Measurements from ENCODE around the gene CFHR1. TPM values are rescaled to one million over a fixed set of nuclear protein-coding genes. Genes with fewer than 3 reads are reported as not detected.

CFHR1 gene
- total and polyA plus RNA-seq, 2 of the 13 experiments (the other 11 are each of a cell fraction or from before 2014, with no cell fraction given): not detected

- no peak overlapping the region for H3K27ac ChIP-seq (ENCODE audit: extremely low read length, insufficient read depth, low read length)
Observed at GRCh38 chr1:196773713-196774112, 45.8 kb upstream of the CFHR1 start.

More at GRCh38 chr1:196773713-196774112, 45.8 kb upstream of the CFHR1 start:
- FAIRE-seq (no peak), DNase-seq (ENCODE audit: low spot score) (no peak), ATAC-seq (no peak)
- H4K20me1 ChIP-seq (ENCODE audit: insufficient read depth, low read length): no peaks in the 10 kb centered on the region
- no peak overlapping the region for H3K4me3 ChIP-seq (replicated peaks in 1 of 3; ENCODE audit: insufficient read depth in 1 of 3, low read depth in 2 of 3, low read length in 3 of 3)
- in situ Hi-C loops (cut with HindIII; ENCODE audit: extremely low pct_ligation_motif_present, low pct_unique_long_range_greater_than_20kb) (no loop called here), intact Hi-C loops (cut with micrococcal nuclease; ENCODE audit: unreplicated experiment) (no loop called here)
- H2AFZ ChIP-seq (ENCODE audit: low read length): no peak overlapping the region
- WGBS (ENCODE audit: low lambda C conversion rate): 0% methylated on average over 1 of the region's 1 CpG
- no peaks in the 10 kb centered on the region for H3K27me3 ChIP-seq (ENCODE audit: control insufficient read depth in 1 of 2, insufficient read depth in 2 of 2, low read length in 2 of 2)
- no peaks in the 10 kb centered on the region for H3K36me3 ChIP-seq (replicated peaks in 1 of 2; ENCODE audit: control insufficient read depth in 1 of 2, insufficient read depth in 2 of 2, low read length in 2 of 2)
- no peaks in the 10 kb centered on the region for H3K79me2 ChIP-seq (ENCODE audit: insufficient read depth, low read length)
- no TSS peak for BruUV-seq (replicated peaks)
- H3K4me1 ChIP-seq (ENCODE audit: insufficient read depth, low read length): no peaks in the 10 kb centered on the region
- TF ChIP-seq ZNF543 (CRISPR knock-in tag; IDR thresholded peaks at IDR 0.05) (no peak), ELK4 (CRISPR knock-in tag; IDR thresholded peaks at IDR 0.05; ENCODE audit: borderline replicate concordance) (no peak), ZNF292 (CRISPR knock-in tag; IDR thresholded peaks at IDR 0.05; ENCODE audit: borderline replicate concordance, low read depth) (no peak), THAP8 (CRISPR knock-in tag; IDR thresholded peaks at IDR 0.05; ENCODE audit: borderline replicate concordance) (no peak), ZNF253 (CRISPR knock-in tag; IDR thresholded peaks at IDR 0.05; ENCODE audit: borderline replicate concordance) (no peak), KLF9 (CRISPR knock-in tag; IDR thresholded peaks at IDR 0.05; ENCODE audit: low read depth) (no peak), ZNF615 (CRISPR knock-in tag; IDR thresholded peaks at IDR 0.05; ENCODE audit: borderline replicate concordance) (no peak), CCAR2 (optimal IDR thresholded peaks at IDR 0.05; ENCODE audit: low read depth, low read length) (no peak), ZNF546 (CRISPR knock-in tag; conservative IDR thresholded peaks at IDR 0.05) (no peak)
- H3K9ac ChIP-seq (ENCODE audit: insufficient read depth, low read depth, low read length): no peak overlapping the region
- H3K9me3 ChIP-seq (ENCODE audit: low read length): no peaks in the 10 kb centered on the region
- no peak overlapping the region for H3K4me2 ChIP-seq (ENCODE audit: low read depth, low read length)
- CTCF ChIA-PET (ENCODE audit: low intra/inter-chr PET ratio, low total read pairs): no interaction called here
- POLR2A ChIA-PET: no interaction called here

Data from HepG2 (cell line).